AG08396 (cell line): ENCODE data around the gene TRIM38.
"Not testable (repeated sequence)": the region's sequence is repeated elsewhere in the genome, so short reads cannot be mapped to it uniquely, and the experiment has no call there.

Experiments
- DNase-seq: peaks from one replicate; pipeline ENCODE4 v3.0.0; 2012; ENCODE audit warnings: low spot score, mixed read lengths

Gene TRIM38

DNA sequence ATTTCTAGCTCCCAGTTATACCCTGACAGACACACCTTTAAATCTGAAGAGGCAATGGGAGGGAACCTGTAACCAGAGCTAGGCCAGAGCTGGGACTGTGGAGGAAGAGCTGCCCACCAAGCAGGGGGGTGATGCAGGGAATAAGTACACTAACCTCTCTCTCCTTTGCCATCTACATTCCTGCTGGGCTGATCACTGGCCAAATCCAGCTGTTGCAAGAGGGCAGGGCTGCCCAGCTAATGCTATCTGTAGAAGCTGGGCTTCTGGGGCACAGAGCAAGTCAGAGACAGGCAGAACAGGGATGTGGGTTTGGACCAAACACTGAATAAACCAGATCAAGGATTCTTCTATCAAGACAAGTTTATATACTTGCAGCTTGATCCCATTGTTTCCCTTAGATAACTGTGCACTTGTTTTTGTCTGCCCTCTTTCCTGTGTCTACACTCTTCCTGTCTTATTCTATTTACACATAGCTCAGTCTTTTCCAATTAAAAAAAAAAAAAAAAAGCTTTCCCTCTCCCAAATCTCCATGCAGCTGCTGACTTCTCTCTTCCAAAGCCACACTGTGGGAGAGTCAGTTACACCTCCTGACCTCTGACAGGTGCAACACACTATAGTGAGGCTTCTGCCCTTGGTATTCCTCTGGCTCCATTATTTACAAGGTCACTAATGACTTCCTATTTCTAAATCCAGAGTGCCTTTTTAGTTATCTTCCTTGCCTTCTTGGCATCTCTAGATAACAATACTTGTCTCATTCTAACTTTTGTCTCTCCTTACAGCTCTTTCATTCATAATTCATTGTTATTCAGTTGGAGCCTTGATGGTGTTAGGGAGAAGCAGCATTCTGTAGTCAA is 43.7 kb downstream of the TRIM38 start:
- no peak for DNase-seq

DNA sequence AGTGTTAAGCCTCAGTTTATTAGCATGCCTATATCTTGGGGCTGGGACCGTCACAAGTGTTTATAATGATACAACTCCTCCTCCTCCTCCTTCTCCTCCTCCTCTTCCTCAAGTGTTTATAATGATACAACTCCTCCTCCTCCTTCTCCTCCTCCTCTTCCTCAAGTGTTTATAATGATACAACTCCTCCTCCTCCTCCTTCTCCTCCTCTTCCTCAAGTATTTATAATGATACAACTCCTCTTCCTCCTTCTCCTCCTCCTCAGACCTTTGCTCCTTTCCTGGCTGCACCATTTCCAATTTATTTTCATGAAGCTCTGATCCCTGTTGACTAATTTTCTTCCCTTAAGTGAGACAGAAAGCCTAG is 44.3 kb downstream of the TRIM38 start:
- DNase-seq, result not testable (repeated sequence)

- DNase-seq, result no peak
Measured at GRCh38 chr6:26008470-26008869, 45.9 kb downstream of the TRIM38 start.

DNA sequence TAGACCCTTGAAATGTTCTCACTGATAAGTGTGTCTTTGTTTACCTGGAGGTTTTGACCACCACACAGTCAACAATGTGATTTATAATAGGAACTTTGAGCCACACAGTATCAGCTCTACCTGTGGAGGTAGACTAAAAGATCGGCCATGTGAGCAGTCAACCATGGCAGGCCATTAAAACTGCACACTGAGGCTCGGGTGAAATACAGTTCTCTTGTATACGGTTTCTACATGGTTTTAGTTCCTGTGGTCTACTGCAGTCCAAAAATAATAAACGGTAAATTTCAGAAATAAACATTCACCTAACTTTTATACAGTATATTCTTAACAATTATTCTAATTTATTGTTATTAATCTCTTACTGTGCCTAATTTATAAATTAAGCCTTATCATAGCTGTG is 47.2 kb downstream of the TRIM38 start:
- no peak for DNase-seq

DNA sequence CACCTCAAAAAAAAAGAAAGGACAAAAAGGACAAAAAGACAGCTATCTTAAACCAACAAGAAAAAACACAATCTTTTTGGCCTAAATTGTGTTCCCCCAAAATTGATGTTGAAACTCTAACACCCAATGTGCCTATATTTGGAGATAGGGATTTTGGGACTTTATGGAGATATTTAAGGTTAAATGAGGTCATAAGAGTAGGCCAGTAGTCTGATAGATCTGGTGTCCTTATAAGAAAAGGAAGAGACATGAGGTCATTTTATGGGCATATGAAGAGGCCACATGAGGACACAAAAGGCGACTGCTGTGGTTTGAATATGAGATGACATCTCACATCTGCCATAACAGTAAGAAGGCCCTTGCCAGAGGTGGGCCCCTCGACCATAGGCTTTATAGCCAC is 49.5 kb downstream of the TRIM38 start:
- DNase-seq, result no peak

GRCh38 chr6:26014386-26014785 is 51.8 kb downstream of the TRIM38 start:
- DNase-seq, result not testable (repeated sequence)

DNA sequence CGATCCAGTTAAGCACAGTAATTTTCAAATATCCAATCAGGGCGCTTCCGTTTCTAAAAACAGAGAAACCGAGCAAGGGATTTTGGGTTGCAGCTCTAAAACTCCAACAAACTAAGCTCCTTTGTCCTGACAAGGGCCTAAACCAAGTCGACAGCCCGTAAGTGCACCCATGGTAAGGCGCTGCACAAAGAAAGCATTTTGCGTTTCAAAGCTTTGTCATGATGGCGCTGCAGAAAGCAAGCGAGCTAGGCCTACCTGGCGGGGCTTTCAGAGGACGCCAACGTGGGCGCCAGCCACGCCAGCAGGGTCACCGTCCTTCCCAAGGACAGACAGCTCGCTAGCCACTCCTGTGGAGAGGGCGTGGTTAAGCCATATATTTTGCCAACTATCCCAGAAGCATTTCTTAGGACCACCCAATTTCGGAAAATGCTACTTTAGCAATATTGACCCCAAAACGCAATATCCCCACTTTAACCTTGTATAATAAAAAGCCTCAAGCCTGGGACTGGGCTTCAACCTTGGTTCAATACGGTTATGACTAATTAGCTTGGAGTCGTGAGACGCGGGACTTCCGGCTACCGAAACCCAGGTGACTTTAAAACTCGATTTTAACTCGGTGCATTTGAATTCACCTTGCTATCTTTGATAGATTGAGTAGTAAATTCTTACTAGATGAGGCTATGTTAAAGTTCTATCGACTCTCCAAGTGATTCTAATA is 53.8 kb downstream of the TRIM38 start:
- DNase-seq, result no peak

DNA sequence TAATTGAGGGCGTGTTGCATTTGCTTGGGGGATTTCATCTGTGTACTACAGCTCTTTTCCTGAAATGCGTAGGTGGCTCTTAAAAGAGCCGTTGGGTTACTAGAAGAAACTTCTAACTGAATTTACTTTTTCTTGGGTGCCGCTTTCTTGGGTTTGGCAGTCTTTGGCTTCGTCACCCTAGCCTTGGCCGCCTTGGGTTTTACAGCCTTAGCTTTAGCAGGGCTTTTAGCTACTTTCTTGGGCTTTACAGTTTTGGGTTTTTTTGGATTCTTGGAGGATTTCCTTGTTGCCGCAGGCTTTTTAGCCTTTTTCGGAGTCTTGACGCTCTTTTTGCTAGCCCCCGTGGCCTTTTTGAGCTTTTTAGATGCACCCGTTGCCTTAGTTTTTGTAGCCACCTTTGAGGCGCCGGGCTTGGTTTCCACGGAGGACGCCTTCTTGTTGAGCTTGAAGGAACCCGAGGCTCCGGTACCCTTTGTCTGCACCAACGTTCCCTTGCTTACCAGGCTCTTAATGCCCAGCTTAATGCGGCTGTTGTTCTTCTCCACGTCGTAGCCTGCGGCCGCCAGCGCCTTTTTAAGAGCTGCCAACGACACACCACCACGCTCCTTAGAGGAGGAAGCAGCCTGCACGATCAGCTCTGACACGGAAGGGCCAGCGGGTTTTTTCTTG is 54.5 kb downstream of the TRIM38 start:
- no peak for DNase-seq

DNA sequence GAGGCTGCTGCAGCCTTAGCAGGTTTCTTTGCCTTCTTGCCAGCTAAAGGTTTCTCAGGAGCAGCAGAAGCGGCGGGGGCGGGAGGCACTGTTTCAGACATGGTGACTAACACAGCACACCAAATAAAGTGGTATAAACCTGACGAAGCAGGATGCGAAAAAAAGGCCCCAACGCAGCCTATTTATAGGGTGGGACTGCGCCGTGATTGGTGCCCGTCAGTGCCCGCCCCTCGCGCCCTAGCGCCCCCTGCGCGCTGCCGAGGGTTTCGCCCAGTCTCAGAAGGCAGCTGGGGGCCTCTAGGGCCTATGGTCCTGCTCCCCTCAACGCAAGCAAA is 55.0 kb downstream of the TRIM38 start:
- DNase-seq, result peak; percentile 71

GRCh38 chr6:26019261-26019830 is 56.7 kb downstream of the TRIM38 start:
- no peak for DNase-seq

GRCh38 chr6:26019967-26020328 is 57.3 kb downstream of the TRIM38 start:
- no peak for DNase-seq

DNA sequence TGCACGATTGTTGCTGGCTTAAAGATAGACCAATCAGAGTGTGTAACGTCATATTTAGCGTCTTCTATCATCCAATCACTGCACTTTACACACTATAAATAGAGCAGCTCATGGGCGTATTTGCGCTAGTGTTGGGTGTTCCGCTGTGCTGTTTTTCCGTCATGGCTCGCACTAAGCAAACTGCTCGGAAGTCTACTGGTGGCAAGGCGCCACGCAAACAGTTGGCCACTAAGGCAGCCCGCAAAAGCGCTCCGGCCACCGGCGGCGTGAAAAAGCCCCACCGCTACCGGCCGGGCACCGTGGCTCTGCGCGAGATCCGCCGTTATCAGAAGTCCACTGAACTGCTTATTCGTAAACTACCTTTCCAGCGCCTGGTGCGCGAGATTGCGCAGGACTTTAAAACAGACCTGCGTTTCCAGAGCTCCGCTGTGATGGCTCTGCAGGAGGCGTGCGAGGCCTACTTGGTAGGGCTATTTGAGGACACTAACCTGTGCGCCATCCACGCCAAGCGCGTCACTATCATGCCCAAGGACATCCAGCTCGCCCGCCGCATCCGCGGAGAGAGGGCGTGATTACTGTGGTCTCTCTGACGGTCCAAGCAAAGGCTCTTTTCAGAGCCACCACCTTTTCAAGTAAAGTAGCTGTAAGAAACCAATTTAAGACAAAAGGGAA is 57.9 kb downstream of the TRIM38 start:
- DNase-seq, result peak; percentile 89

- DNase-seq, result no peak
Measured at GRCh38 chr6:26021001-26021349, 58.4 kb downstream of the TRIM38 start.

GRCh38 chr6:26021350-26022131 is 58.9 kb downstream of the TRIM38 start:
- DNase-seq, result peak; percentile 86

GRCh38 chr6:26022132-26022472 is 59.5 kb downstream of the TRIM38 start:
- DNase-seq, result peak; percentile 70

GRCh38 chr6:26022737-26023136 is 60.1 kb downstream of the TRIM38 start:
- no peak for DNase-seq

DNA sequence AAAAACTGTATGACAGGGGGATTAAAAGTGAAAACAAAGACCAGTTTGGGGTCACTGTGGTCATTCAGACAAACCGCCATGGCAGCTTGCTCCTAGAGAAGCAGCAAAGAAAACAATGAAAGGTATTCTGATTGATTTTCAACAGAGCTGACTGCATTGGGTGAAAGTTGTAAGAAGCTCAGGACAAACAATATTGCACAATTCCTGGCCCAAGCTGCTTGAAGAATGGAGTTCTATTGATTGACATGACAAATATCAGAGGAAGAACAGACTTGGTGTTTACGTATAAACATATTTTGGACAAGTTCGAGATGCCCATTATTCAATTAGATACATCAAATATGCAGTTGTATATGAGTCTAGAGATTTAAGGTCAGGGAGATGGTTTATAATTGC is 62.0 kb downstream of the TRIM38 start:
- DNase-seq, result no peak

DNA sequence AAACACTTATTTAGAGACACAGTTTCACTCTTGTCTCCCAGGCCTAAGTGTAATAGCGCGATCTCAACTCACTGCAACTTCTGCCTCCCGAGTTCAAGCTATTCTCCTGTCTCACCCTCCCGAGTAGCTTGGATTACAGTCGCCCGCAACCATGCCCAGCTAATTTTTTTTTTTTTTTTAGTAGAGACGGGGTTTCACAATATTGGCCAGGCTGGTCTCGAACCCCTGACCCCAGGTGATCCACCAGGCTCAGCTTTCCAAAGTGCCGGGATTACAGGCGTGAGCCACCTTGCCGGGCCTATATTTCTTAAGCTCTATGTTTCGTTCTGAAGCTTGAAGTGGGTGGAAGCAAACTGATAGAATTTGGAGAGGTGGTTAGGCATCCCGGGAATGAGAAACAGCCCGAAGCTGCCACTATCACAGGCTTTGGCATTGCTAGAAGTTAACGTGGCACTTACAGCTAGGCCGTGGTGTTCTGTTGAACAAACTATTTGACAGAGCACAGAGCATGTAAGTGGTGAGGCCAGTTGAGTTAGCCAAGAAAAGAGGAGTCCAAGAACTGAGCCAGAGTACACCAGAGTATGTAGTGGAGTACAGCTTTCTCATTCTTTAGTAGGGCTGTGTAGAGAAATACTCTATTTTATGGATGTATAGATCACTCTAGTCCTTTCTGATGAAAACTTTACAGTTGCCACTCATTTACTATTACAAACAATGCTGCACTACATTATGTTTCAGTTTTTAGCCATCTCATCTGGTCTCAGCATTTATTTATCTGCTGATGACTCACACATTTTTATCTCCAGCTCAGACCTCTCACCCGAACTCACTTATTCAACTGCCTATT is 62.7 kb downstream of the TRIM38 start:
- DNase-seq, result no peak

GRCh38 chr6:26025894-26026832 is 63.6 kb downstream of the TRIM38 start:
- peak; percentile 60 for DNase-seq
